HG02798 (cell line): ENCODE data around the gene MCTP1.

Experiments used
- ATAC-seq: cut with Tn5 transposase; IDR thresholded peaks from one replicate; pipeline ENCODE4 v1.9.1; 2021; ENCODE audit warnings: mild to moderate bottlenecking; ENCODE audit not compliant: unreplicated experiment, poor library complexity

MCTP1 gene

GRCh38 chr5:94693043-94693822 lies 591.7 kb downstream of the MCTP1 start:
- ATAC-seq, result peak; percentile 76

DNA sequence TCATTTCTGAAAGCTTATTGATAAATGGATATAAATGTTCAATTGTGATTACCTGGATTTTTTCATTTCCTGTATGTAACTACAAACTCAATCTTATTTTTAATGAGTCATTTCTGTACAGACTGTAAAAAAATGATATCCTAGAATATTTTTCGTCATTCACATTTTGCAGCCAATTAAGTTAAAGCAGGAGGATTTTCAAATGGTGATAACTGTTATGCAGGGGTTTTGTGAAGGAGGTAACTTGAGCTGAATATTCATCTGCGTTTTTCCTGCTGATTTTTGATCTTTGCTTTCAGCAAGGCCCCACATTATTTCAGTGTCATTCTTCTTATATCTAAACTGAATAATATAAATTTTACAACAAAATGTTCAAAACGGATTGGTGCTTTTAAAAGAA lies 592.3 kb downstream of the MCTP1 start:
- no peak for ATAC-seq

DNA sequence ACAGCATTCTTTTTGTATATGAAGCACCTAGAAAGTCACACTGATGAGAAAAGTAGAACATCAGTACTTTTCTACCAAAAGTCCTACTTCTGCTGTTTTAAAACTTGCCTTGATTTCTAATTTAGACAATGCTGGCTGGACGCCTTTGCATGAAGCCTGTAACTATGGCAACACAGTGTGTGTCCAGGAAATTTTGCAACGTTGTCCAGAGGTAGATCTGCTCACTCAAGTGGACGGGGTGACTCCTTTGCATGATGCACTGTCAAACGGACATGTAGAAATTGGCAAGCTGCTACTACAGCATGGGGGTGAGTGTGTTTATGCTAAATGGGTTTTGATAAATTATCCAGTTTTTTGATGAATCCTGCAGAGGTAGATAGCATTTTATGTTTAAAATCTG lies 592.9 kb downstream of the MCTP1 start:
- no peak for ATAC-seq

GRCh38 chr5:94691291-94691690 lies 593.6 kb downstream of the MCTP1 start:
- ATAC-seq, result no peak

- no peak for ATAC-seq
These were observed 594.1 kb downstream of the MCTP1 start for GRCh38 chr5:94690778-94691177.

GRCh38 chr5:94689908-94690307 lies 595.0 kb downstream of the MCTP1 start:
- ATAC-seq, result no peak

GRCh38 chr5:94682814-94683520 lies 601.9 kb downstream of the MCTP1 start:
- ATAC-seq, result no peak

DNA sequence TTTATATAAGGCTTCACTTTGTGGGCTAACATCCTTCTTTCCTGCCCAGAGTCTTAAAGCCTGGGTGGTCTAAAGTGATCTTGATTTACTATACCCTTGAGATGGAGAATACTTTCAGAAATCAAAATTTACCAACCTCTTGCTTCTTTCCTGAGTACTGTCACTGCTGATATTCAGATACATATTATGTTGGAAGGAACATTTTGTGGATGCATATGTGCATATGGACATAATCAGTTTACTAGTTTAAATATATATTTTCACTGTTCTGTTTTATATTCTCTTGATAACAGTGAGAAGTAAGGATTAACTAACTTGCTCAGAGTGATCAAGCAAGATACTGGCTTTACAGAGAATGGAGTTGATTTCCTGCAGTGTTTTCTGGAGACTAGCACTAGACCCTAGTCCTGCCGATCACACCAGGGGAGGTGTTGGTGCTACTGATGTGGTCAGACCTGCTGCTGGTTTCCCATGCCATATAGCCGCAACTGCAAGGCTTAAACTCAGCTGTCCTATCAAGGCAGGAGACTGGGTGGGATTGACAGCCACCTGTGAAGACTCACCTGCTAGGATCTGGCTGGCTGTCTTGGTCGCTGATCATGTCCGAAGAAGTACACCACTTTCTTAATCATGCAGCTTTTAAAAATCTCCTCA lies 608.8 kb downstream of the MCTP1 start:
- no peak for ATAC-seq

DNA sequence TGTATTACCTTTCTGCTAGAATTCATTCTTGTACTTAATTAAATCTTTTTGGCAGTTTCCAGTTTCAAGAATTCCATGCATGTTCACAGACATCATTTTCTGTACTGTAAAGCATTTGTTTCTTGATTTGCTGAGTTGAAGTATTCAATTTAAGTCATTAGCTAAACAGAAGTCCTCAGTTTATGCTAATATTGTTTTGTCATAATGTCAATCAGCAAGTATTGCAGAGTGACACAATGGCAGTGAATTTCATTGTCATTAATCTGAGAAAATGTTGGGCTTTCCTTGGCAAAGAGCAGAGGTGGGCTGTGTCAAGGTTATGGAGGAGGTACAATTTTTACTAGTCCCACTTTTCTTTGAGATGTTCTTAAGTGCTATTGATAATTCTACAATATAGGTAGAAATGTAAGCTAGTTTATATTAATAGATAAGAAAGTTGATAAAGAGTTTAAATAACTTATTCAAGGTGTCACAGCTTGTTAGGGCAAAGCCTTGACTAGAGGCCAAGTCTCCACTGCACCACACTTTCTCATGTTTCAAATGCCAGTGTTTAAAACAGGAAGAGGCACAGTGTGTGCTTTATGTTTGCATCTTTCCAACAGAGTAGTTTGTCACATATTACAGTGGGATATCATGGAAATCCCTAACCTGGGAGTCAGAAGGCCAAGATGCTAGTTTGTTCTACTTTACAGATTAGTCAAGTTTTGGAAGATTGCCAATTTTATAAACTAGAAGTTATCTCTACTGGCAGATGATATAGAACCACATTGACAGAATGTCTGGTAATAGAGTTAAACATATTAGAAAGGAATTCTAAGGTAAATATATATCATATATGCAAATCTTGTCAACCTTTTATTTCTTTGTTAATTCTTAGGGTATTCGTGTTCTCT lies 610.2 kb downstream of the MCTP1 start:
- ATAC-seq, result no peak

DNA sequence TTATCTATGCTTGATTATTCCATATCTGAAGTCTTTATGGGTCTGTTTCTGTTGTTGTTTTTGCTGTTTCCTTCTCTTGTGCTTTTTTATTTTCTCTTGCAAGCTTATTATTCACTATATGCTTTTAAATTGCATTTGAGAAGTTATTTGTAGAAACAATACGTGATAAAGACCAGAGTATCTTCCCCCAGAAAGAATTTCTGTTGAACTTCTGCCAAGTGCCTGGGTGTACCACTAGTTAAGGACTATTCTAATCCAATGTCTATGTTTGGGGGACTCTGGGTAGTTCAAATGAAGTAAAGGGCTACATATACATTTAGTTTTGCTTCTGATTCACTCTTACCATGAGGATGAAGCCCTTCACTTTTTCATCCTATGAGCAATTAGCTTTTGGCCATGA lies 612.1 kb downstream of the MCTP1 start:
- no peak for ATAC-seq

GRCh38 chr5:94670726-94671125 lies 614.2 kb downstream of the MCTP1 start:
- no peak for ATAC-seq

DNA sequence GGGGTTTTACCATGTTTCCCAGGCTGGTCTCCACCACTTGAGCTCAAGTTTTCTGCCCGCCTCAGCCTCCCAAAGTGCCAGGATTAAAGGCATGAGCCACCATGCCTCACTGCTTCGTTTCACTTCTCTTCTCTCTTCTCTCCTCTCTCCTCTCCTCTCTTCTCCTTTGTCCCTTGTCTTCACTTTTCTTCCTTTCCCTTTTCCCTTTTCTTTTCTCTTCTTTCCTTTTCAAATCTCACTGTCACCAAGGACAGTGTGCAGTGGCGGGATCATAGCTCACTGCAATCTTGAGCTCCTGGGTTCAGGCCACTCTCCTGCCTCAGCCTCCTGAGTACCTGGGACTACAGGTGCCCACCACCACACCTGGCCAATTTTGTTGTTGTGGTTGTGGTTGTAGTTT lies 617.0 kb downstream of the MCTP1 start:
- no peak for ATAC-seq

DNA sequence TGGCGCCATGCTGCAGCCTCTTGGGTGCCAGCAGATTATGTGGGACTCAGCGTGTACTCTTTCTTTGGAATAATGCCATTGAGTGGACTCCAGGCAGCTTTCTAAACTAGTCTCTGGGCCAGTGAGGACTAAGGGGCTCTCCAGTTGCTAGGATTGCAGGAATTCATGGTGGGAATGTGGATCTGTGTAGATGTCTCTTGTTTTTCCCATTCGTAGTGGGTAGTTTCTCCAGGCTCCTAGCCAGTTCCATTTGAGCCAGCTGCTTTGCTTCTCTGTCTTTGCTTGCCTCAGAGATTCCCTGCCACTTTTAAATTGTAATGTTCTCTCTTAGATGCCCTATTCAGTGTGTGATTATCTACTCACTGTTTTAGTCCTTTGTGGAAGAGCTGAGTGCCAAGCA lies 623.8 kb downstream of the MCTP1 start:
- ATAC-seq, result no peak

GRCh38 chr5:94660506-94660905 lies 624.4 kb downstream of the MCTP1 start:
- ATAC-seq, result no peak

DNA sequence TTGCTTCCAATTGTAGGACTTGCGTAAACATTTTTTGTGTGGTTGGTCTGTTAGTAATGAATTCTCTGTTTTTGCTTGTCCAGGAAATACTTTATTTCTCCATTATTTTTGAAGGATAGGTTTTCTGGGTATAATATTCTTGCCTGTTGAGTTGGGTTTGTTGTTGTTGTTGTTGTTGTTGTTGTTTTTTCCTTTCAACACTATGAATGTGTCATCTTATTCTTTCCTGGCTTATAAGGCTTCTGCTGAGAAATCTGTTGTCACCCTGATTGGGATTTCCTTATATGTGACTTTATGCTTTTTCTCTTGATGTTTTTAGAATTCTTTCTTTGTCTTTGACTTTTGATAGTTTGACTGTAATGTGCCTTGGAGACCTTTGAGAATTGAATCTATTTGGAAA lies 626.6 kb downstream of the MCTP1 start:
- no peak for ATAC-seq
